Prostate gland (tissue), 2 donors: ENCODE data around the gene CREB3L2. TPM values are rescaled to one million over a fixed set of nuclear protein-coding genes. Genes with fewer than 3 reads are reported as not detected.

ENCODE experiments used
- DNase-seq: peaks from one replicate; pipeline ENCODE4 v3.0.0-alpha.2; 2019; ENCODE audit warnings: low spot score
- H3K27ac ChIP-seq, 2 donors: fragments of 200-600 bp; sonication (generic); 2 replicates each; pipeline ENCODE4 v1.5.1; 2017 to 2019
- H3K27me3 ChIP-seq: fragments of 200-600 bp; sonication (generic); replicated peaks from 2 replicates; pipeline ENCODE4 v1.5.1; 2019; ENCODE audit not compliant: insufficient read depth
- H3K36me3 ChIP-seq, 2 donors: fragments of 200-600 bp; sonication (generic); 1 replicate in 1 of 2; 2 replicates in 1 of 2; pipeline versions ENCODE4 v1.5.1 to v1.8.1; 2017 to 2019
- H3K4me1 ChIP-seq: fragments of 200-600 bp; sonication (generic); replicated peaks from 2 replicates; pipeline ENCODE4 v1.5.1; 2019
- H3K4me3 ChIP-seq, 2 donors: fragments of 200-600 bp; sonication (generic); 2 replicates each; pipeline ENCODE4 v1.5.1; 2017 to 2019
- H3K9me3 ChIP-seq: fragments of 200-600 bp; sonication (generic); 2 replicates; pipeline ENCODE4 v1.5.1; 2017
- CTCF ChIP-seq, 4 experiments: fragments of 200-600 bp in 2 of 4; fragments of 450-650 bp in 2 of 4; sonication (generic) in 2 of 4; IDR thresholded peaks; 1 replicate in 3 of 4; 2 replicates in 1 of 4; pipeline ENCODE4 v1.5.1; 2016 to 2019; ENCODE audit warnings: antibody characterized with exemption in 4 of 4, mild to moderate bottlenecking in 2 of 4, moderate library complexity in 2 of 4
- POLR2A ChIP-seq: fragments of 450-650 bp; IDR thresholded peaks from one replicate; pipeline ENCODE4 v1.6.1; 2016; ENCODE audit warnings: antibody characterized with exemption, mild to moderate bottlenecking
- POLR2AphosphoS5 ChIP-seq: sonication (generic); formaldehyde crosslinking; IDR thresholded peaks from one replicate; pipeline ENCODE4 v1.6.1; 2017; ENCODE audit warnings: antibody characterized with exemption
- WGBS: methylation state at CpG from one replicate; pipeline ENCODE4 v1.1.5; 2018; 5-methylcytosine and 5-hydroxymethylcytosine counted together
- intact Hi-C: fragments of 100-400 bp; cut with DNase I; formaldehyde crosslinking; loops from one replicate; pipeline ENCODE4 v1.14.2; 2022
- total RNA-seq, 2 donors: library from RNA; depleted of rRNA; stranded (reverse); fragments of >200 nt; gene quantifications; one replicate each; pipeline ENCODE4 v1.1.0, GENCODE V29; 2016

CREB3L2 gene
- total RNA-seq, 2 donors from 2014 or later = 34.1 to 42.0 TPM

- Histone ChIP-seq H3K4me3 (no peak overlapping the region), H3K27ac (no peak overlapping the region), H3K36me3 (no peaks in the 10 kb centered on the region), H3K4me1 (no peaks in the 10 kb centered on the region), H3K9me3 (no peaks in the 10 kb centered on the region), H3K27me3 (no peaks in the 10 kb centered on the region)
- intact Hi-C loops = no loop called here
- WGBS = 93% methylated on average over 3 of the region's 3 CpGs
- TF ChIP-seq CTCF (IDR thresholded peaks at IDR 0.05) = no peak
- TF ChIP-seq POLR2AphosphoS5 = no peak
- no peak for DNase-seq
Measured at GRCh38 chr7:137873524-137873923, 128.4 kb downstream of the CREB3L2 start.

- TF ChIP-seq CTCF (IDR thresholded peaks at IDR 0.05) (no peak), POLR2AphosphoS5 (no peak), POLR2A (no peak)
- 89% methylated on average over 7 of the region's 7 CpGs for whole genome bisulfite sequencing
- no peak overlapping the region for H3K27ac ChIP-seq
- H3K36me3 ChIP-seq = no peaks in the 10 kb centered on the region
- no peaks in the 10 kb centered on the region for H3K9me3 ChIP-seq
- H3K27me3 ChIP-seq = no peaks in the 10 kb centered on the region
- H3K4me1 ChIP-seq = no peaks in the 10 kb centered on the region
- intact Hi-C loops = no loop called here
- H3K4me3 ChIP-seq = no peak overlapping the region
- no peak for DNase-seq
Measured at GRCh38 chr7:137871170-137871915, 130.5 kb downstream of the CREB3L2 start.

GRCh38 chr7:137870684-137871083, 131.2 kb downstream of the CREB3L2 start:
- H3K27me3 ChIP-seq = no peaks in the 10 kb centered on the region
- H3K9me3 ChIP-seq = no peaks in the 10 kb centered on the region
- no peaks in the 10 kb centered on the region for H3K36me3 ChIP-seq
- TF ChIP-seq POLR2AphosphoS5 (no peak), POLR2A (no peak), CTCF (IDR thresholded peaks at IDR 0.05) (no peak)
- intact Hi-C loops = no loop called here
- no peak for DNase-seq
- no peaks in the 10 kb centered on the region for H3K4me1 ChIP-seq
- no peak overlapping the region for H3K27ac ChIP-seq
- no peak overlapping the region for H3K4me3 ChIP-seq

- 98% methylated on average over 1 of the region's 1 CpG for WGBS
- Histone ChIP-seq H3K27ac (no peak overlapping the region), H3K36me3 (no peaks in the 10 kb centered on the region), H3K4me1 (no peaks in the 10 kb centered on the region), H3K27me3 (no peaks in the 10 kb centered on the region), H3K9me3 (no peaks in the 10 kb centered on the region), H3K4me3 (no peak overlapping the region)
- intact Hi-C loops = no loop called here
- DNase-seq = no peak
- no peak for TF ChIP-seq POLR2AphosphoS5
- TF ChIP-seq POLR2A = no peak
Measured at GRCh38 chr7:137870078-137870477, 131.8 kb downstream of the CREB3L2 start.

- TF ChIP-seq POLR2AphosphoS5 (no peak), CTCF (IDR thresholded peaks at IDR 0.05) (no peak), POLR2A (no peak)
- H3K27ac ChIP-seq = no peak overlapping the region
- no peaks in the 10 kb centered on the region for H3K9me3 ChIP-seq
- no peak overlapping the region for H3K4me3 ChIP-seq
- no peaks in the 10 kb centered on the region for H3K4me1 ChIP-seq
- no peaks in the 10 kb centered on the region for H3K36me3 ChIP-seq
- WGBS = 95% methylated on average over 3 of the region's 3 CpGs
- intact Hi-C loops = no loop called here
- H3K27me3 ChIP-seq = no peaks in the 10 kb centered on the region
- DNase-seq = no peak
Measured at GRCh38 chr7:137869260-137869659, 132.6 kb downstream of the CREB3L2 start.
